OCI-LY3 (cell line): ENCODE data around the gene ABI1.

Source experiments
- CTCF ChIP-seq: fragments of 200-600, 300-600 bp; sonication (generic); IDR thresholded peaks from 2 replicates; pipeline ENCODE4 v1.5.1; 2014; ENCODE audit warnings: antibody characterized with exemption, low read length, low read depth
- EZH2phosphoT487 ChIP-seq: fragments of 200-600 bp; shearing (Covaris generic); IDR thresholded peaks from 2 replicates; pipeline ENCODE4 v1.6.1; 2018; ENCODE audit warnings: antibody characterized with exemption, mixed run types, low read depth

GRCh38 chr10:26870766-26871165 is 10.0 kb upstream of the ABI1 start:
- no peak for TF ChIP-seq CTCF
- no peak for TF ChIP-seq EZH2phosphoT487
